GM12874 (cell line): ENCODE data around the gene LENG8.

ENCODE experiments used
- TF ChIP-seq, protein P1 (sequence below): IDR thresholded peaks from 2 replicates; pipeline ENCODE4 v1.5.1; 2011; ENCODE audit warnings: low read depth, mild to moderate bottlenecking, control low read depth, low read length, moderate library complexity; ENCODE audit not compliant: insufficient read depth

Gene LENG8

DNA sequence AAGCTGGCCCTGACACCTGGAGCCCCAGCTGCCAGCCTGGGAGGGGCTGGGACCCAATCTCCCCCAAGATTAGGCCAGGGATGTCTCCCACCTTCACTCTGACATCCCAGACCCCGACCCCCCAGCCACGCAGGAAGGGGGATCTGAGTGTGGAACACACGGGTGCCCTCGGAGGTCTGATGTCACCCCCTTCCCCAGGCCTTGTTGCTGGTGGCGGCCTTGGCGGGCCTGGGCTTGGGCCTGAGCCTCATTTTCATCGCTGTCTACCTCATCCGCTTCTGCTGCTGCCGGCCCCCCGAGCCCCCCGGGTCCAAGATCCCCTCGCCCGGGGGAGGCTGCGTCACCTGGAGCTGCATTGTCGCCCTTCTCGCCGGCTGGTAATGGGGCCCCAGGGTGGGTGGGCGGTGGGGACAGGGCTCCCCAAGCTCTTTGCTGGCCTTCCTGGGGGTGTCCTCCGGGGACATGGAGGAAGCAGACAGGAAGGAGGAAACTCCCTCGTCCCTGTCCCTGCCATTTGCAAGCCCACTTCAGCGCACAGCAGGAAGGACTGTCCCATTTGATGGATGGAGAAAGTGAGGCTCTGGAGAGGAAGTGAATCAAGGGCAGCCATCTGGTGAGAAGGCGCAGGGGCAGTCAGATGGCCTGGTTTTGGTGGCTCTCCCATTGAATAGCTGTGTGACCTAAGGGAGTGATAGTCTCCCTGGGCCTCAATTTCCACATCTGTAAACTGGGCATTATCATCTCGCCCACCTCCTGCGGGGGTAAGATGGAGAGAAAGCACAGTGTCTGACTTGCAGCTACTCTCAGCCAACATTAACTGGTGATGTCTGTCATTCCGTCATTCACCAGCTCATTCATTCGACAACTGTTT is 29.8 kb upstream of the LENG8 start:
- TF ChIP-seq, protein P1, sequence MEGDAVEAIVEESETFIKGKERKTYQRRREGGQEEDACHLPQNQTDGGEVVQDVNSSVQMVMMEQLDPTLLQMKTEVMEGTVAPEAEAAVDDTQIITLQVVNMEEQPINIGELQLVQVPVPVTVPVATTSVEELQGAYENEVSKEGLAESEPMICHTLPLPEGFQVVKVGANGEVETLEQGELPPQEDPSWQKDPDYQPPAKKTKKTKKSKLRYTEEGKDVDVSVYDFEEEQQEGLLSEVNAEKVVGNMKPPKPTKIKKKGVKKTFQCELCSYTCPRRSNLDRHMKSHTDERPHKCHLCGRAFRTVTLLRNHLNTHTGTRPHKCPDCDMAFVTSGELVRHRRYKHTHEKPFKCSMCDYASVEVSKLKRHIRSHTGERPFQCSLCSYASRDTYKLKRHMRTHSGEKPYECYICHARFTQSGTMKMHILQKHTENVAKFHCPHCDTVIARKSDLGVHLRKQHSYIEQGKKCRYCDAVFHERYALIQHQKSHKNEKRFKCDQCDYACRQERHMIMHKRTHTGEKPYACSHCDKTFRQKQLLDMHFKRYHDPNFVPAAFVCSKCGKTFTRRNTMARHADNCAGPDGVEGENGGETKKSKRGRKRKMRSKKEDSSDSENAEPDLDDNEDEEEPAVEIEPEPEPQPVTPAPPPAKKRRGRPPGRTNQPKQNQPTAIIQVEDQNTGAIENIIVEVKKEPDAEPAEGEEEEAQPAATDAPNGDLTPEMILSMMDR = no peak

DNA sequence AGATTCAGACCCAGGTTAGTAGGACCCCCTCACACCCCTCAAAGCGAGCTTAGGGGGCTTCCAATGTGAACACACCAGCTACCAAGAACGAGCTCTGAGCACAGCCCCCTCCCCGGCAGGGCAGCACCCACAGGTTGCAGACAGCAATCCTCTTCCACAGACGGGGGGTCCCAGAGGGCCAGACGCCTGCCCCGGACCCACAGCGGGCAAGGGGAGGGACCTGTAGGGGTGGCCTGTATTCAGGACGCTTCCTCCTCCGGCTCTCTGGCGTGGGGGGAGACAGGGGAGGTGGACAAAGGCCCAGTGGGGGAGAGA is 29.0 kb upstream of the LENG8 start:
- TF ChIP-seq, protein P1 = no peak

DNA sequence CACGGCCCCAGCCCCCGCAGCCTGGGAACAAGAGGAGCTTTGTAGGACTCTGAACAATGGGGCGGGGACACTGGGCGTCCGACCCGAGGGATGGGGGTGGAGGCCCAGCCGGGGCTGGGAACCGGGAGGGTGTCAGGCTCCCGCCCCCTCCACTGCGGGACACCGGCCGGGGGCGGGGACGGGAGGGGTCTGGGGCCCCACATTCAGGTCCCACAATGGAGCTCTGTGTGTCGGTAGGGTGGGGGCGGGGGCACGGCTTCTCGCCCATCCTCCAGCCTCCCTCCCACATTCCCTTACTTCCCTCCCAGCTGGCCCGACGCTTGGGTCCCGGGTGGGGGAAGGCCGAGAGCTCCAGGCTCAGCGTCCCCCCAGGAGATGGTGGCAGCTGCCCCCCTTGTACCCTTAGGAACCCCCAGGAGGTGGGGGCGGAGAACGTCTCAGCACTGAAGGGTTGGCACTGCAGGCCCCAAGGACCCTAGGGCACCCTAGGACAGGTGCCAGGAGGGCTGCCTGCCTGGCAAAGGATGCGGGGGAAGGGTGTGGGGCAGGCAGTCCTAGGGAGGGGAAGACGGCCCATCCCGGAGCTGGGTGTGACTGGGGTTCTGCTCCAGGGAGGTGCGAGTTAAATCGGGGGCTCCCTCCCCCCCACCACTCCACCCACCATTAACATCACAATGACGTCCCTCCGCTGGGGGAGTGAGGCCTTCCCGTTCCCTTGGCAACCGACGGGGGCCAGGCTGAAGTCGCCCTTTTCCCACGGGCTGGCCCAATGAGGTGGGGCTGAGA is 28.4 kb upstream of the LENG8 start:
- TF ChIP-seq, protein P1 = no peak

DNA sequence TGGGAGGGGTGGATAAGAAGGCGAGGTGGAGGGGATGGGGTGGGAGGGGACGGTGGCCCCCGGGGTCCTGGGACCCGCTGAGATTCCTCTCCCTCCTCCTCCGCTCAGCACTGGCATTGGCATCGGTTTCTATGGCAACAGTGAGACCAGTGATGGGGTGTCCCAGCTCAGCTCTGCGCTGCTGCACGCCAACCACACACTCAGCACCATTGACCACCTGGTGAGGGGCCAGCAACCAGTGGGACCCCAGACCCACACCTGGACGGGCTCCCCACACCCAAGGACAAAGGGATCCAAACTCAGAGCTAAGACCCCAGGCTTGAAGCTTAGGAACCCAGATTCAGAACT is 27.9 kb upstream of the LENG8 start:
- TF ChIP-seq, protein P1 = no peak

DNA sequence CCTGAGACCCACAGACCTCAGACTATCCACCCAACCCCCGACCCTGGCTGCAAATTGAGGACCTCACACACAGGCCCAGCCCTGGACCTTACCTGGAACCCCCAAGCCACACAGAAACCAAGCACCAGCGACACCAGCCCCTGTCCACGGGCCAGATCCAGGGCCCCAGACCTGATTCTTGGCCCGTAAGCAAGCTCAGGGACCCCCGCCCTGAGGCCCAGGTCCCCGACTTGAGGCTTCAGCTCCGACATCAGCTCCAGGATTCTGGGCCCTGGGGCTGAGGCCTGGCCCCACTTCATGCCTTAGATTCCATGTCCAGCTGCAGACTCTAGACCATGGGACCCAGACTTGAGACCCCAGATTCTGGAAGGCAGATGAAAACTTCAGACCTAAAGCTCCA is 27.5 kb upstream of the LENG8 start:
- TF ChIP-seq, protein P1 = no peak

DNA sequence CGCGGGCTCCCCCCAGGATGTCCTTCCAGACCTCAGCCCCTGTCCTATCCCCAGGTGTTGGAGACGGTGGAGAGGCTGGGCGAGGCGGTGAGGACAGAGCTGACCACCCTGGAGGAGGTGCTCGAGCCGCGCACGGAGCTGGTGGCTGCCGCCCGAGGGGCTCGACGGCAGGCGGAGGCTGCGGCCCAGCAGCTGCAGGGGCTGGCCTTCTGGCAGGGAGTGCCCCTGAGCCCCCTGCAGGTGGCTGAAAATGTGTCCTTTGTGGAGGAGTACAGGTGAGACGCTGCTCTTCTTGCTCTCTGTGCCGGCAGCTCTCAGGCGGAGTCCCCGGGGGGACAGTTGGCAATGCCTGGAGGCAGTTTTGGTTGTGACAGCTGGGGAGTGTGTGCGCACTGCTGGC is 26.9 kb upstream of the LENG8 start:
- TF ChIP-seq, protein P1 = no peak

DNA sequence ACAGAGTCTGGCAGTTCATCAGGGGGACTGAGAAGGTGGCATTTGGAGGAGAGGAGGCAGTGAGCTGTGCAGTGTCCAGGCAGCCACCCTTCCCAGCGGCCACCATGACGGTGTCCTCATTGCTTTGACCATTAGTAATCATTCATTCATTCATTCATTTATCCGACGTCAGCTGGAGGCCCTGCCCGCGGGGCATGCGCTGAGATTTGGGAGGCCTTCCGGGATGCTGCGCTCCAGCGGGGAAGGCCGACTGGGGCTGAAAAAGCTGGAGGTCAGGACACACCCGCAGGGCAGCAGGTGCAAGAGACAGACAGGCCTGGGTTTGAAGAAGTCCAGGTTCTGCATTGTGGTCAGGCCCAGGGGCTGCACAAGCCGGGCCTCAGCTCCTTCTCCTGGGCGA is 24.8 kb upstream of the LENG8 start:
- TF ChIP-seq, protein P1 = no peak
